Endothelial cell of umbilical vein (primary cell): ENCODE results near the gene INAVA. TPM values are rescaled to one million over a fixed set of nuclear protein-coding genes. Genes with fewer than 3 reads are reported as not detected.

Experiments
- BruUV-seq: library from RNA; stranded (reverse); fragments of 400-500 nt; replicated peaks from 2 replicates; lab custom pipeline; 2021; lab: Mats Ljungman, UMichigan
- CTCF ChIA-PET: fragments of 300-600, 350-600 bp; sonication (Branson Sonifier 250); formaldehyde crosslinking; loops from one replicate; lab custom pipeline; 2021; ENCODE audit warnings: antibody characterized with exemption, inconsistent platforms; lab: Charles Lee
- POLR2A ChIA-PET: fragments of 300-600, 350-600 bp; sonication (Branson Sonifier 250); formaldehyde crosslinking; loops from one replicate; lab custom pipeline; 2021; ENCODE audit warnings: antibody characterized with exemption, inconsistent platforms; lab: Charles Lee
- DNase-seq: peaks from one replicate; pipeline ENCODE4 v3.0.0-alpha.2; 2011; ENCODE audit warnings: low read depth, low spot score
- FAIRE-seq: peaks from 2 replicates; lab custom pipeline; 2011; peaks lifted over from hg19 to GRCh38; lab: Jason Lieb, UNC
- H2AFZ ChIP-seq: 2 replicates; pipeline ENCODE4 v1.6.0; 2012; ENCODE audit warnings: low read depth, low read length, control low read depth, inconsistent platforms
- H3K27ac ChIP-seq: 2 replicates; pipeline ENCODE4 v1.5.1; 2011; ENCODE audit warnings: low read depth, mild to moderate bottlenecking, control low read depth, low read length, moderate library complexity; ENCODE audit not compliant: insufficient read depth
- H3K27me3 ChIP-seq, 2 experiments: 2 replicates each; pipeline versions ENCODE4 v1.6.0 to v1.6.1; 2011; ENCODE audit warnings: low read length in 2 of 2, mixed read lengths in 1 of 2; ENCODE audit not compliant: control insufficient read depth in 2 of 2, insufficient read depth in 2 of 2
- H3K36me3 ChIP-seq, 2 experiments: 2 replicates in 1 of 2; 3 replicates in 1 of 2; pipeline ENCODE4 v1.5.1; 2011; ENCODE audit warnings: low read length in 2 of 2, mild to moderate bottlenecking in 1 of 2, moderate library complexity in 1 of 2; ENCODE audit not compliant: control insufficient read depth in 2 of 2, insufficient read depth in 2 of 2; ENCODE audit errors: extremely low read depth in 1 of 2
- H3K4me1 ChIP-seq: 3 replicates; pipeline ENCODE4 v1.5.1; 2011; ENCODE audit warnings: mild to moderate bottlenecking, low read length; ENCODE audit not compliant: control insufficient read depth, insufficient read depth; ENCODE audit errors: extremely low read depth
- H3K4me2 ChIP-seq: 2 replicates; pipeline ENCODE4 v1.6.1; 2011; ENCODE audit warnings: low read length, control low read depth, mixed read lengths; ENCODE audit not compliant: insufficient read depth
- H3K4me3 ChIP-seq, 3 experiments: fragments of 200-600 bp in 1 of 3; sonication (generic), shearing (Covaris generic) in 1 of 3; replicated peaks in 1 of 3; 2 replicates each; pipeline ENCODE4 v1.5.1; 2011 to 2016; ENCODE audit warnings: control low read depth in 3 of 3, low read length in 3 of 3, mild to moderate bottlenecking in 2 of 3, inconsistent platforms in 1 of 3, low read depth in 1 of 3, moderate library complexity in 1 of 3; ENCODE audit not compliant: insufficient read depth in 1 of 3
- H3K79me2 ChIP-seq: 2 replicates; pipeline ENCODE4 v1.6.0; 2012; ENCODE audit warnings: low read length, inconsistent platforms; ENCODE audit not compliant: control insufficient read depth, insufficient read depth
- H3K9ac ChIP-seq: replicated peaks from 2 replicates; pipeline ENCODE3; 2011; ENCODE audit warnings: low read length, control low read depth; ENCODE audit not compliant: insufficient read depth; ENCODE audit errors: extremely low read depth
- H3K9me1 ChIP-seq: replicated peaks from 3 replicates; pipeline ENCODE4 v1.6.0; 2011; ENCODE audit warnings: mild to moderate bottlenecking, low read length; ENCODE audit not compliant: control insufficient read depth, insufficient read depth; ENCODE audit errors: extremely low read depth
- H3K9me3 ChIP-seq: replicated peaks from 2 replicates; pipeline ENCODE4 v1.5.1; 2012; ENCODE audit warnings: low read length, inconsistent platforms; ENCODE audit not compliant: control insufficient read depth, insufficient read depth
- H4K20me1 ChIP-seq: replicated peaks from 2 replicates; pipeline ENCODE3; 2011; ENCODE audit warnings: mild to moderate bottlenecking, low read length; ENCODE audit not compliant: control insufficient read depth, insufficient read depth; ENCODE audit errors: extremely low read depth
- CTCF ChIP-seq, 2 donors: IDR thresholded peaks; 1 replicate in 1 of 2; 2 replicates in 1 of 2; pipeline ENCODE4 v1.5.1; 2011; ENCODE audit warnings: low read length in 2 of 2, mild to moderate bottlenecking in 2 of 2, moderate library complexity in 2 of 2, control low read depth in 1 of 2, inconsistent platforms in 1 of 2, low read depth in 1 of 2; ENCODE audit not compliant: insufficient read depth in 1 of 2; ENCODE audit errors: extremely low read depth in 1 of 2
- EZH2 ChIP-seq: IDR thresholded peaks from 2 replicates; pipeline ENCODE4 v1.6.1; 2012; ENCODE audit warnings: borderline replicate concordance, low read depth, mild to moderate bottlenecking, moderate library complexity, low read length, inconsistent platforms; ENCODE audit not compliant: severe bottlenecking
- FOS ChIP-seq: IDR thresholded peaks from 2 replicates; pipeline ENCODE4 v1.6.1; 2011; ENCODE audit warnings: mild to moderate bottlenecking, low read length, moderate library complexity, borderline replicate concordance; ENCODE audit not compliant: insufficient read depth
- GATA2 ChIP-seq: IDR thresholded peaks from 2 replicates; pipeline ENCODE4 v1.7.0; 2011; ENCODE audit warnings: low read depth, mild to moderate bottlenecking, moderate library complexity, mixed read lengths, low read length; ENCODE audit not compliant: insufficient read length, insufficient read depth
- JUN ChIP-seq: IDR thresholded peaks from 2 replicates; pipeline ENCODE4 v1.6.1; 2011; ENCODE audit warnings: borderline replicate concordance, low read depth; ENCODE audit not compliant: insufficient read length, insufficient read depth
- MAX ChIP-seq: IDR thresholded peaks from 2 replicates; pipeline ENCODE4 v1.6.1; 2011; ENCODE audit not compliant: insufficient read depth, insufficient read length
- MYC ChIP-seq: IDR thresholded peaks from one replicate; pipeline ENCODE4 v1.6.1; 2011; ENCODE audit warnings: mild to moderate bottlenecking, low read depth, low read length
- POLR2A ChIP-seq: IDR thresholded peaks from 2 replicates; pipeline ENCODE4 v1.6.1; 2012; ENCODE audit warnings: low read depth, mild to moderate bottlenecking, control low read depth, low read length
- POLR2AphosphoS5 ChIP-seq: IDR thresholded peaks from 2 replicates; pipeline ENCODE4 v1.6.1; 2012; ENCODE audit warnings: low read depth, mild to moderate bottlenecking, control low read depth, low read length, moderate library complexity; ENCODE audit not compliant: insufficient read depth
- dilution Hi-C: fragments of 300-500 bp; cut with MboI; formaldehyde crosslinking; loops from one replicate; pipeline ENCODE4 v1.15.0; 2019; ENCODE audit warnings: low sequenced_read_pairs; ENCODE audit not compliant: extremely low pct_ligation_motif_present
- intact Hi-C: fragments of 100-400 bp; cut with micrococcal nuclease; formaldehyde crosslinking; loops from one replicate; pipeline ENCODE4 v1.10.0; 2022
- polyA plus RNA-seq, 4 experiments: library from polyadenylated mRNA; depleted of rRNA in 3 of 4; stranded (reverse) in 3 of 4; unstranded in 1 of 4; fragments of >200 nt; gene quantifications; 2 replicates each; pipeline versions ENCODE4 v1.2.1 to v1.2.3, GENCODE V29; 2011 to 2012; ENCODE audit warnings: missing spikeins in 1 of 4
- total RNA-seq: library from RNA; stranded (reverse); gene quantifications from 2 replicates; pipeline ENCODE4 v1.2.3, GENCODE V29; 2021

Gene INAVA
- total and polyA plus RNA-seq, 2 donors (not counting 3 experiments of a cell fraction or from before 2014, with no cell fraction given), result 0.42 TPM; not detected in 1

- H3K36me3 ChIP-seq, result no peaks in the 10 kb centered on the region
- DNase-seq (no peak), FAIRE-seq (no peak)
- H3K9me1 ChIP-seq, result no peaks in the 10 kb centered on the region
- H2AFZ ChIP-seq, result no peak overlapping the region
- H3K9me3 ChIP-seq, result no peaks in the 10 kb centered on the region
- no peaks in the 10 kb centered on the region for H4K20me1 ChIP-seq
- H3K27me3 ChIP-seq, result no peaks in the 10 kb centered on the region
- intact Hi-C loops, result no loop called here
- no peak for TF ChIP-seq JUN
- TF ChIP-seq MAX, result no peak
- no peak for TF ChIP-seq MYC
- no peak for TF ChIP-seq POLR2AphosphoS5
- no peak for TF ChIP-seq GATA2
- no peak for TF ChIP-seq POLR2A
- no peak for TF ChIP-seq CTCF (IDR thresholded peaks at IDR 0.05; ENCODE audit: extremely low read depth in 1 of 2, insufficient read depth in 1 of 2, low read depth in 1 of 2, low read length in 2 of 2)
- TF ChIP-seq FOS, result no peak
- TF ChIP-seq EZH2, result no peak
- POLR2A ChIA-PET, result no interaction called here
- CTCF ChIA-PET, result interaction anchor here (1.0 kb wide), 1 partner anchor 20 kb away, joined by 3 read pairs; no protein-coding TSS in a partner anchor
- H3K79me2 ChIP-seq, result no peaks in the 10 kb centered on the region
- H3K4me3 ChIP-seq, result no peak overlapping the region
- BruUV-seq, result no TSS peak
- H3K9ac ChIP-seq, result no peak overlapping the region
- dilution Hi-C loops, result no loop called here
- H3K4me2 ChIP-seq, result no peak overlapping the region
- H3K27ac ChIP-seq, result no peak overlapping the region
- H3K4me1 ChIP-seq, result no peaks in the 10 kb centered on the region
These were observed 56.3 kb downstream of the INAVA start for GRCh38 chr1:200951016-200951415.
